Endothelial cell of umbilical vein (primary cell): Measurements from ENCODE around the gene TSBP1. TPM values are rescaled to one million over a fixed set of nuclear protein-coding genes. Genes with fewer than 3 reads are reported as not detected.

Source experiments
- BruUV-seq: library from RNA; stranded (reverse); fragments of 400-500 nt; replicated peaks from 2 replicates; lab custom pipeline; 2021; lab: Mats Ljungman, UMichigan
- CTCF ChIA-PET: fragments of 300-600, 350-600 bp; sonication (Branson Sonifier 250); formaldehyde crosslinking; loops from one replicate; lab custom pipeline; 2021; ENCODE audit warnings: antibody characterized with exemption, inconsistent platforms; lab: Charles Lee
- POLR2A ChIA-PET: fragments of 300-600, 350-600 bp; sonication (Branson Sonifier 250); formaldehyde crosslinking; loops from one replicate; lab custom pipeline; 2021; ENCODE audit warnings: antibody characterized with exemption, inconsistent platforms; lab: Charles Lee
- DNase-seq: peaks from one replicate; pipeline ENCODE4 v3.0.0-alpha.2; 2011; ENCODE audit warnings: low read depth, low spot score
- FAIRE-seq: peaks from 2 replicates; lab custom pipeline; 2011; peaks lifted over from hg19 to GRCh38; lab: Jason Lieb, UNC
- H2AFZ ChIP-seq: 2 replicates; pipeline ENCODE4 v1.6.0; 2012; ENCODE audit warnings: low read depth, low read length, control low read depth, inconsistent platforms
- H3K27ac ChIP-seq: 2 replicates; pipeline ENCODE4 v1.5.1; 2011; ENCODE audit warnings: low read depth, mild to moderate bottlenecking, control low read depth, low read length, moderate library complexity; ENCODE audit not compliant: insufficient read depth
- H3K27me3 ChIP-seq, 2 experiments: 2 replicates each; pipeline versions ENCODE4 v1.6.0 to v1.6.1; 2011; ENCODE audit warnings: low read length in 2 of 2, mixed read lengths in 1 of 2; ENCODE audit not compliant: control insufficient read depth in 2 of 2, insufficient read depth in 2 of 2
- H3K36me3 ChIP-seq, 2 experiments: 2 replicates in 1 of 2; 3 replicates in 1 of 2; pipeline ENCODE4 v1.5.1; 2011; ENCODE audit warnings: low read length in 2 of 2, mild to moderate bottlenecking in 1 of 2, moderate library complexity in 1 of 2; ENCODE audit not compliant: control insufficient read depth in 2 of 2, insufficient read depth in 2 of 2; ENCODE audit errors: extremely low read depth in 1 of 2
- H3K4me1 ChIP-seq: 3 replicates; pipeline ENCODE4 v1.5.1; 2011; ENCODE audit warnings: mild to moderate bottlenecking, low read length; ENCODE audit not compliant: control insufficient read depth, insufficient read depth; ENCODE audit errors: extremely low read depth
- H3K4me2 ChIP-seq: 2 replicates; pipeline ENCODE4 v1.6.1; 2011; ENCODE audit warnings: low read length, control low read depth, mixed read lengths; ENCODE audit not compliant: insufficient read depth
- H3K4me3 ChIP-seq, 3 experiments: fragments of 200-600 bp in 1 of 3; sonication (generic), shearing (Covaris generic) in 1 of 3; replicated peaks in 1 of 3; 2 replicates each; pipeline ENCODE4 v1.5.1; 2011 to 2016; ENCODE audit warnings: control low read depth in 3 of 3, low read length in 3 of 3, mild to moderate bottlenecking in 2 of 3, inconsistent platforms in 1 of 3, low read depth in 1 of 3, moderate library complexity in 1 of 3; ENCODE audit not compliant: insufficient read depth in 1 of 3
- H3K79me2 ChIP-seq: 2 replicates; pipeline ENCODE4 v1.6.0; 2012; ENCODE audit warnings: low read length, inconsistent platforms; ENCODE audit not compliant: control insufficient read depth, insufficient read depth
- H3K9ac ChIP-seq: replicated peaks from 2 replicates; pipeline ENCODE3; 2011; ENCODE audit warnings: low read length, control low read depth; ENCODE audit not compliant: insufficient read depth; ENCODE audit errors: extremely low read depth
- H3K9me1 ChIP-seq: replicated peaks from 3 replicates; pipeline ENCODE4 v1.6.0; 2011; ENCODE audit warnings: mild to moderate bottlenecking, low read length; ENCODE audit not compliant: control insufficient read depth, insufficient read depth; ENCODE audit errors: extremely low read depth
- H3K9me3 ChIP-seq: replicated peaks from 2 replicates; pipeline ENCODE4 v1.5.1; 2012; ENCODE audit warnings: low read length, inconsistent platforms; ENCODE audit not compliant: control insufficient read depth, insufficient read depth
- H4K20me1 ChIP-seq: replicated peaks from 2 replicates; pipeline ENCODE3; 2011; ENCODE audit warnings: mild to moderate bottlenecking, low read length; ENCODE audit not compliant: control insufficient read depth, insufficient read depth; ENCODE audit errors: extremely low read depth
- EZH2 ChIP-seq: IDR thresholded peaks from 2 replicates; pipeline ENCODE4 v1.6.1; 2012; ENCODE audit warnings: borderline replicate concordance, low read depth, mild to moderate bottlenecking, moderate library complexity, low read length, inconsistent platforms; ENCODE audit not compliant: severe bottlenecking
- FOS ChIP-seq: IDR thresholded peaks from 2 replicates; pipeline ENCODE4 v1.6.1; 2011; ENCODE audit warnings: mild to moderate bottlenecking, low read length, moderate library complexity, borderline replicate concordance; ENCODE audit not compliant: insufficient read depth
- GATA2 ChIP-seq: IDR thresholded peaks from 2 replicates; pipeline ENCODE4 v1.7.0; 2011; ENCODE audit warnings: low read depth, mild to moderate bottlenecking, moderate library complexity, mixed read lengths, low read length; ENCODE audit not compliant: insufficient read length, insufficient read depth
- JUN ChIP-seq: IDR thresholded peaks from 2 replicates; pipeline ENCODE4 v1.6.1; 2011; ENCODE audit warnings: borderline replicate concordance, low read depth; ENCODE audit not compliant: insufficient read length, insufficient read depth
- MYC ChIP-seq: IDR thresholded peaks from one replicate; pipeline ENCODE4 v1.6.1; 2011; ENCODE audit warnings: mild to moderate bottlenecking, low read depth, low read length
- POLR2A ChIP-seq: IDR thresholded peaks from 2 replicates; pipeline ENCODE4 v1.6.1; 2012; ENCODE audit warnings: low read depth, mild to moderate bottlenecking, control low read depth, low read length
- POLR2AphosphoS5 ChIP-seq: IDR thresholded peaks from 2 replicates; pipeline ENCODE4 v1.6.1; 2012; ENCODE audit warnings: low read depth, mild to moderate bottlenecking, control low read depth, low read length, moderate library complexity; ENCODE audit not compliant: insufficient read depth
- dilution Hi-C: fragments of 300-500 bp; cut with MboI; formaldehyde crosslinking; loops from one replicate; pipeline ENCODE4 v1.15.0; 2019; ENCODE audit warnings: low sequenced_read_pairs; ENCODE audit not compliant: extremely low pct_ligation_motif_present
- intact Hi-C: fragments of 100-400 bp; cut with micrococcal nuclease; formaldehyde crosslinking; loops from one replicate; pipeline ENCODE4 v1.10.0; 2022
- polyA plus RNA-seq, 4 experiments: library from polyadenylated mRNA; depleted of rRNA in 3 of 4; stranded (reverse) in 3 of 4; unstranded in 1 of 4; fragments of >200 nt; gene quantifications; 2 replicates each; pipeline versions ENCODE4 v1.2.1 to v1.2.3, GENCODE V29; 2011 to 2012; ENCODE audit warnings: missing spikeins in 1 of 4
- total RNA-seq: library from RNA; stranded (reverse); gene quantifications from 2 replicates; pipeline ENCODE4 v1.2.3, GENCODE V29; 2021
- TF ChIP-seq, protein P1 (sequence below): IDR thresholded peaks from 2 replicates; pipeline ENCODE4 v1.6.1; 2011; ENCODE audit not compliant: insufficient read depth, insufficient read length
- TF ChIP-seq, protein P2 (sequence below), 2 donors: IDR thresholded peaks; 1 replicate in 1 of 2; 2 replicates in 1 of 2; pipeline ENCODE4 v1.5.1; 2011; ENCODE audit warnings: low read length in 2 of 2, mild to moderate bottlenecking in 2 of 2, moderate library complexity in 2 of 2, control low read depth in 1 of 2, inconsistent platforms in 1 of 2, low read depth in 1 of 2; ENCODE audit not compliant: insufficient read depth in 1 of 2; ENCODE audit errors: extremely low read depth in 1 of 2

The TSBP1 gene
- total and polyA plus RNA-seq, 2 donors (not counting 3 experiments of a cell fraction or from before 2014, with no cell fraction given) = not detected

DNA sequence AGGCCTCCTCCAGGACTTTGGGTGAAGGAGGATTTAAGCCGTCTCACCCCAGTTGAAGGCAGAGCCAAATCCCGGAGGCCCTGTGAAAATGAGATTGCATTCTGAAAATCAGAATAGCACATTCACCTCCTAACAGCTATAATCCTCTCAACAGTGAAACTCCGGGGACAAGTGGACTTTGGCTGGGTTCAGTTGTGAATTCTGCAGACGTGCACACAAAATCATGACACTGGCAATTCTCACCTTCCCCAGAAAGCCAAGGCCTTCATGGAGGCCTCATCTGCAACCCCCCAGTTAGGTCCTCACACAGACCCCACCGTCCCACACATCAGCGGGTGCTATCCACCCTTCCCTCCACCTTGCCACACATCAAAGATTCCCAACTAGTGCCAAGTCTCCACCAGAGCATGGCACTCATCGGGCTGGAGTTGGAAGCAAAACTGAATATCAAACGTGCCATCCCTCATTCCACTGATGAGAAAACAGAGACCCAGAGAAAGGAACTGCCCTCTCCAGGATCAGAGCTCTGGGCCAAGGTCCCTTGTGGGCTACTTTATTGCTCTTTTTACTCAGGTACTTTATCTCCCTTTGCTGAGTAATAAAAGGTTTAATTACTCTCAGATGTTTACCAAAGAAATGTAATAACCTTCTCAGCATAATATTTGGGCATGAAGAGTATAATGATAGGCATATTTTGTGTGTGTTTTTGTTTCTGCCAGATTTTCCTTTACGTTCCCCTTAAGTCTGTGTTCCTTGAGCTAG is 40.0 kb upstream of the TSBP1 start:
- H3K4me3 ChIP-seq = no peak overlapping the region
- DNase-seq (no peak), FAIRE-seq (no peak)
- no peak for TF ChIP-seq EZH2
- no peak for TF ChIP-seq MYC
- no peak for TF ChIP-seq GATA2
- TF ChIP-seq, protein P1, sequence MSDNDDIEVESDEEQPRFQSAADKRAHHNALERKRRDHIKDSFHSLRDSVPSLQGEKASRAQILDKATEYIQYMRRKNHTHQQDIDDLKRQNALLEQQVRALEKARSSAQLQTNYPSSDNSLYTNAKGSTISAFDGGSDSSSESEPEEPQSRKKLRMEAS = no peak
- TF ChIP-seq FOS = no peak
- TF ChIP-seq POLR2AphosphoS5 = no peak
- TF ChIP-seq JUN = no peak
- no peak for TF ChIP-seq POLR2A
- TF ChIP-seq, protein P2, sequence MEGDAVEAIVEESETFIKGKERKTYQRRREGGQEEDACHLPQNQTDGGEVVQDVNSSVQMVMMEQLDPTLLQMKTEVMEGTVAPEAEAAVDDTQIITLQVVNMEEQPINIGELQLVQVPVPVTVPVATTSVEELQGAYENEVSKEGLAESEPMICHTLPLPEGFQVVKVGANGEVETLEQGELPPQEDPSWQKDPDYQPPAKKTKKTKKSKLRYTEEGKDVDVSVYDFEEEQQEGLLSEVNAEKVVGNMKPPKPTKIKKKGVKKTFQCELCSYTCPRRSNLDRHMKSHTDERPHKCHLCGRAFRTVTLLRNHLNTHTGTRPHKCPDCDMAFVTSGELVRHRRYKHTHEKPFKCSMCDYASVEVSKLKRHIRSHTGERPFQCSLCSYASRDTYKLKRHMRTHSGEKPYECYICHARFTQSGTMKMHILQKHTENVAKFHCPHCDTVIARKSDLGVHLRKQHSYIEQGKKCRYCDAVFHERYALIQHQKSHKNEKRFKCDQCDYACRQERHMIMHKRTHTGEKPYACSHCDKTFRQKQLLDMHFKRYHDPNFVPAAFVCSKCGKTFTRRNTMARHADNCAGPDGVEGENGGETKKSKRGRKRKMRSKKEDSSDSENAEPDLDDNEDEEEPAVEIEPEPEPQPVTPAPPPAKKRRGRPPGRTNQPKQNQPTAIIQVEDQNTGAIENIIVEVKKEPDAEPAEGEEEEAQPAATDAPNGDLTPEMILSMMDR (IDR thresholded peaks at IDR 0.05; ENCODE audit: extremely low read depth in 1 of 2, insufficient read depth in 1 of 2, low read depth in 1 of 2, low read length in 2 of 2) = no peak
- BruUV-seq = no TSS peak
- ChIA-PET POLR2A (no interaction called here), CTCF (interaction anchor here (1.4 to 1.7 kb wide), 2 partner anchors 166 to 374 kb away, joined by 4 to 7 read pairs; no protein-coding TSS in a partner anchor)
- no peaks in the 10 kb centered on the region for H3K36me3 ChIP-seq
- no peaks in the 10 kb centered on the region for H3K79me2 ChIP-seq
- intact Hi-C loops = loop anchor here (2.0 to 10.0 kb wide), 2 partner anchors 157 to 297 kb away; no protein-coding TSS in a partner anchor
- H3K27me3 ChIP-seq = peaks cover 26 to 34% of the 10 kb centered on the region in 2 experiments
- no peak overlapping the region for H2AFZ ChIP-seq
- no peaks in the 10 kb centered on the region for H3K9me3 ChIP-seq
- no peak overlapping the region for H3K4me2 ChIP-seq
- no peak overlapping the region for H3K27ac ChIP-seq
- H3K9me1 ChIP-seq = no peaks in the 10 kb centered on the region
- H3K9ac ChIP-seq = no peak overlapping the region
- H4K20me1 ChIP-seq = no peaks in the 10 kb centered on the region
- peaks cover 8% of the 10 kb centered on the region for H3K4me1 ChIP-seq
- dilution Hi-C loops = loop anchor here (25.0 kb wide), 1 partner anchor 149 kb away; no protein-coding TSS in a partner anchor
